ENCODE measurements around the gene APOE. TPM values are rescaled to one million over a fixed set of nuclear protein-coding genes. Genes with fewer than 3 reads are reported as not detected.
A peak's percentile ranks its signal among the peaks of the same experiment; 100 is the strongest.

APOE gene
- total and polyA plus RNA-seq, 2 of the 13 experiments (the other 11 are each of a cell fraction or from before 2014, with no cell fraction given) = 1,328 to 1,470 TPM

- TF ChIP-seq ZNF691 (CRISPR knock-in tag; IDR thresholded peaks at IDR 0.05; ENCODE audit: borderline replicate concordance, low read depth) (peak; percentile 93; the same call in 1 of the 2 replicates), HMGXB4 (CRISPR knock-in tag; IDR thresholded peaks at IDR 0.05; ENCODE audit: borderline replicate concordance in 1 of 2, low read depth in 1 of 2) (peak; percentile 57 to 93), ZNF800 (CRISPR knock-in tag; IDR thresholded peaks at IDR 0.05) (peak; percentile 73; the same call in 1 of the 2 replicates), XRCC5 (optimal IDR thresholded peaks at IDR 0.05; ENCODE audit: low read length) (peak; percentile 71), AKNA (CRISPR knock-in tag; IDR thresholded peaks at IDR 0.05; ENCODE audit: borderline replicate concordance) (no peak), ZNF280D (CRISPR knock-in tag; IDR thresholded peaks at IDR 0.05) (peak; percentile 78), PRDM4 (CRISPR knock-in tag; IDR thresholded peaks at IDR 0.05; ENCODE audit: borderline replicate concordance) (no peak), ZNF883 (CRISPR knock-in tag; IDR thresholded peaks at IDR 0.05; ENCODE audit: not compliant biosample characterization) (peak; percentile 87), ZNF460 (CRISPR knock-in tag; IDR thresholded peaks at IDR 0.05; ENCODE audit: borderline replicate concordance) (0 out of 2 replicates have a peak, but pooled peaks have one; percentile 4), NFRKB (IDR thresholded peaks at IDR 0.05) (no peak)
Observed at GRCh38 chr19:44925114-44925891, 19.7 kb downstream of the APOE start (continued).

Data from HepG2 (cell line).